ENCODE results near the gene MYRIP. TPM values are rescaled to one million over a fixed set of nuclear protein-coding genes. Genes with fewer than 3 reads are reported as not detected.

The MYRIP gene
- total RNA-seq, 1 experiment from 2014 or later, result 0.44 TPM

DNA sequence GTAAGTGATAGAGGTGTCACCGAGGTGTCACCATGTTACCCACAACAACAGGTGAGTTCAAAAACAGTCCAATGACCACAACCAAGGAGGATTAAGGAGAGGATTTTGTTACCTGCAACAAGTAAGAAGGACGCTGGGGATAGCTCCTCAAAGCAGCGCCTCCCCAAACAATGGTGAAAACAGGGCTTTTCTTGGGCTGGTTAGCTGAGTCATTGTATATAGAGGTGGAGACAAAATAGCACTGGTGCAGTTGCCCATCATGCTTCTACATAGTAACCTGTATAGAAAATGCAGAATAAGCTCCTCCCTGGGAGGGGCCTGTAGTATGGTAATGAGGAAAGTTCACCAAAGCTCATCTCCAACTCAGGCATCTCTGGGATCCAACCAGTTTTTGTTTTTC, 383.2 kb downstream of the MYRIP start:
- CTCF ChIA-PET, result interaction anchor here (1.0 to 3.3 kb wide), 8 partner anchors 11 to 130 kb away, joined by 3 to 49 read pairs (median 7); partner anchors contain the start of gene EIF1B
- Histone ChIP-seq H3K9ac (ENCODE audit: low read length) (no peak overlapping the region), H3K9me2 (ENCODE audit: insufficient read depth) (no peaks in the 10 kb centered on the region), H3K36me3 (ENCODE audit: control insufficient read depth in 1 of 2, insufficient read depth in 2 of 2, low read length in 2 of 2) (no peaks in the 10 kb centered on the region), H3K79me2 (ENCODE audit: insufficient read depth, low read length) (no peaks in the 10 kb centered on the region), H3K9me3 (ENCODE audit: control insufficient read depth in 1 of 2, insufficient read depth in 1 of 2, low read depth in 1 of 2, low read length in 2 of 2) (no peaks in the 10 kb centered on the region), H3K4me2 (ENCODE audit: low read length) (no peak overlapping the region), H3K4me3 (replicated peaks in 1 of 2; ENCODE audit: low read depth in 1 of 2, low read length in 2 of 2) (no peak overlapping the region), H4K20me1 (ENCODE audit: insufficient read depth) (no peaks in the 10 kb centered on the region), H2AFZ (ENCODE audit: low read depth, low read length, poor library complexity, severe bottlenecking) (no peak overlapping the region), H3K27ac (ENCODE audit: low read depth, low read length) (no peak overlapping the region), H3K4me1 (ENCODE audit: control insufficient read depth in 1 of 2, insufficient read depth in 2 of 2, low read length in 2 of 2) (peaks cover 0 to 5% of the 10 kb centered on the region in 2 experiments; a peak in 1 of 4 replicates), H3K27me3 (ENCODE audit: insufficient read depth, low read length) (0 out of 2 replicates have a peak, but pooled peaks cover 10% of the 10 kb centered on the region)
- intact Hi-C loops (cut with micrococcal nuclease), result loop anchor here (1.0 to 10.0 kb wide), 4 partner anchors 116 to 352 kb away; partner anchors contain the start of gene EIF1B
- peak; percentile 48; the same call in 1 of the 2 replicates for ATAC-seq
- POLR2A ChIA-PET, result interaction anchor here (2.2 kb wide), 1 partner anchor 116 kb away, joined by 9 read pairs; the partner anchor contains the start of gene EIF1B
- no peak for TF ChIP-seq ZNF274 (IDR thresholded peaks at IDR 0.05; ENCODE audit: low read depth, low read length)
- no peak for TF ChIP-seq TCF7L2 (IDR thresholded peaks at IDR 0.05; ENCODE audit: borderline replicate concordance, extremely low read depth, insufficient read depth, insufficient read length)
- TF ChIP-seq POLR2AphosphoS5 (IDR thresholded peaks at IDR 0.05; ENCODE audit: low read depth, low read length), result no peak
- RAD21 ChIA-PET (ENCODE audit: low non-redundant PET in 1 of 2, low total read pairs in 2 of 2, uncharacterized antibody in 2 of 2, unreplicated experiment in 2 of 2), result no interaction called here
- no peak for DNase-seq (ENCODE audit: low read depth, low spot score)
- BruUV-seq (replicated peaks), result no TSS peak

DNA sequence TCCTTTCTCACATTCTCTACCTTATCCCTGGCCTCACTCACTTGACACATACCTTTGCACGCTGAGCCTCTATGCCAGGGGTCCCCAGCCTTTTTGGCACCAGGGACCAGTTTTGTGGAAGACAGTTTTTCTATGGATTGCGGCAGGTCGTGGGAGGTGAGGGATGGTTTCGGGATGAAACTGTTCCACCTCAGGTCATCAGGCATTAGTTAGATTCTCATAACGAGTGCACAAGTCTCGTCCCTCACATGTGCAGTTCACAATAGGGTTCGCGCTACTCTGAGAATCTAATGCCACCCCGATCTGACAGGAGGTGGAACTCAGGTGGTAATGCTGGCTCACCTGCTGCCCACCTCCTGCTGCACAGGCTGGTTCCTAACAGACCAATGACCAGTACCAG, 387.6 kb downstream of the MYRIP start:
- no peak overlapping the region for H2AFZ ChIP-seq (ENCODE audit: low read depth, low read length, poor library complexity, severe bottlenecking)
- H3K4me2 ChIP-seq (ENCODE audit: low read length), result no peak overlapping the region
- BruUV-seq (replicated peaks), result no TSS peak
- no peak overlapping the region for H3K4me3 ChIP-seq (replicated peaks in 1 of 2; ENCODE audit: low read depth in 1 of 2, low read length in 2 of 2)
- 0 out of 2 replicates have a peak, but pooled peaks cover 15% of the 10 kb centered on the region for H3K27me3 ChIP-seq (ENCODE audit: insufficient read depth, low read length)
- intact Hi-C loops (cut with micrococcal nuclease), result loop anchor here (5.0 to 10.0 kb wide), 3 partner anchors 238 to 1685 kb away; no protein-coding TSS in a partner anchor
- H4K20me1 ChIP-seq (ENCODE audit: insufficient read depth), result no peaks in the 10 kb centered on the region
- no peaks in the 10 kb centered on the region for H3K36me3 ChIP-seq (ENCODE audit: control insufficient read depth in 1 of 2, insufficient read depth in 2 of 2, low read length in 2 of 2)
- ChIA-PET RAD21 (ENCODE audit: low non-redundant PET in 1 of 2, low total read pairs in 2 of 2, uncharacterized antibody in 2 of 2, unreplicated experiment in 2 of 2) (no interaction called here), POLR2A (no interaction called here), CTCF (no interaction called here)
- H3K9ac ChIP-seq (ENCODE audit: low read length), result no peak overlapping the region
- no peak for DNase-seq (ENCODE audit: low read depth, low spot score)
- ATAC-seq, result no peak
- H3K9me2 ChIP-seq (ENCODE audit: insufficient read depth), result no peaks in the 10 kb centered on the region
- H3K27ac ChIP-seq (ENCODE audit: low read depth, low read length), result no peak overlapping the region
- H3K4me1 ChIP-seq (ENCODE audit: control insufficient read depth in 1 of 2, insufficient read depth in 2 of 2, low read length in 2 of 2), result peaks cover 0 to 5% of the 10 kb centered on the region in 2 experiments; a peak in 1 of 4 replicates
- no peaks in the 10 kb centered on the region for H3K9me3 ChIP-seq (ENCODE audit: control insufficient read depth in 1 of 2, insufficient read depth in 1 of 2, low read depth in 1 of 2, low read length in 2 of 2)
- H3K79me2 ChIP-seq (ENCODE audit: insufficient read depth, low read length), result no peaks in the 10 kb centered on the region
- TF ChIP-seq, protein P1, sequence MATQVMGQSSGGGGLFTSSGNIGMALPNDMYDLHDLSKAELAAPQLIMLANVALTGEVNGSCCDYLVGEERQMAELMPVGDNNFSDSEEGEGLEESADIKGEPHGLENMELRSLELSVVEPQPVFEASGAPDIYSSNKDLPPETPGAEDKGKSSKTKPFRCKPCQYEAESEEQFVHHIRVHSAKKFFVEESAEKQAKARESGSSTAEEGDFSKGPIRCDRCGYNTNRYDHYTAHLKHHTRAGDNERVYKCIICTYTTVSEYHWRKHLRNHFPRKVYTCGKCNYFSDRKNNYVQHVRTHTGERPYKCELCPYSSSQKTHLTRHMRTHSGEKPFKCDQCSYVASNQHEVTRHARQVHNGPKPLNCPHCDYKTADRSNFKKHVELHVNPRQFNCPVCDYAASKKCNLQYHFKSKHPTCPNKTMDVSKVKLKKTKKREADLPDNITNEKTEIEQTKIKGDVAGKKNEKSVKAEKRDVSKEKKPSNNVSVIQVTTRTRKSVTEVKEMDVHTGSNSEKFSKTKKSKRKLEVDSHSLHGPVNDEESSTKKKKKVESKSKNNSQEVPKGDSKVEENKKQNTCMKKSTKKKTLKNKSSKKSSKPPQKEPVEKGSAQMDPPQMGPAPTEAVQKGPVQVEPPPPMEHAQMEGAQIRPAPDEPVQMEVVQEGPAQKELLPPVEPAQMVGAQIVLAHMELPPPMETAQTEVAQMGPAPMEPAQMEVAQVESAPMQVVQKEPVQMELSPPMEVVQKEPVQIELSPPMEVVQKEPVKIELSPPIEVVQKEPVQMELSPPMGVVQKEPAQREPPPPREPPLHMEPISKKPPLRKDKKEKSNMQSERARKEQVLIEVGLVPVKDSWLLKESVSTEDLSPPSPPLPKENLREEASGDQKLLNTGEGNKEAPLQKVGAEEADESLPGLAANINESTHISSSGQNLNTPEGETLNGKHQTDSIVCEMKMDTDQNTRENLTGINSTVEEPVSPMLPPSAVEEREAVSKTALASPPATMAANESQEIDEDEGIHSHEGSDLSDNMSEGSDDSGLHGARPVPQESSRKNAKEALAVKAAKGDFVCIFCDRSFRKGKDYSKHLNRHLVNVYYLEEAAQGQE (IDR thresholded peaks at IDR 0.05; ENCODE audit: low read depth), result no peak
- TF ChIP-seq, protein P2, sequence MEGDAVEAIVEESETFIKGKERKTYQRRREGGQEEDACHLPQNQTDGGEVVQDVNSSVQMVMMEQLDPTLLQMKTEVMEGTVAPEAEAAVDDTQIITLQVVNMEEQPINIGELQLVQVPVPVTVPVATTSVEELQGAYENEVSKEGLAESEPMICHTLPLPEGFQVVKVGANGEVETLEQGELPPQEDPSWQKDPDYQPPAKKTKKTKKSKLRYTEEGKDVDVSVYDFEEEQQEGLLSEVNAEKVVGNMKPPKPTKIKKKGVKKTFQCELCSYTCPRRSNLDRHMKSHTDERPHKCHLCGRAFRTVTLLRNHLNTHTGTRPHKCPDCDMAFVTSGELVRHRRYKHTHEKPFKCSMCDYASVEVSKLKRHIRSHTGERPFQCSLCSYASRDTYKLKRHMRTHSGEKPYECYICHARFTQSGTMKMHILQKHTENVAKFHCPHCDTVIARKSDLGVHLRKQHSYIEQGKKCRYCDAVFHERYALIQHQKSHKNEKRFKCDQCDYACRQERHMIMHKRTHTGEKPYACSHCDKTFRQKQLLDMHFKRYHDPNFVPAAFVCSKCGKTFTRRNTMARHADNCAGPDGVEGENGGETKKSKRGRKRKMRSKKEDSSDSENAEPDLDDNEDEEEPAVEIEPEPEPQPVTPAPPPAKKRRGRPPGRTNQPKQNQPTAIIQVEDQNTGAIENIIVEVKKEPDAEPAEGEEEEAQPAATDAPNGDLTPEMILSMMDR (IDR thresholded peaks at IDR 0.05 in 2 of 3, conservative IDR thresholded peaks at IDR 0.05 in 1 of 3; ENCODE audit: borderline replicate concordance in 1 of 3, insufficient read depth in 1 of 3, low read depth in 2 of 3, low read length in 2 of 3), result no peak
- TF ChIP-seq ELF1 (IDR thresholded peaks at IDR 0.05; ENCODE audit: borderline replicate concordance, low read depth) (no peak), ZFX (IDR thresholded peaks at IDR 0.05) (no peak), RAD21 (IDR thresholded peaks at IDR 0.05; ENCODE audit: low read depth) (no peak), SIN3A (IDR thresholded peaks at IDR 0.05; ENCODE audit: low read depth) (no peak), JUND (IDR thresholded peaks at IDR 0.05) (no peak), FOSL1 (IDR thresholded peaks at IDR 0.05; ENCODE audit: low read depth) (no peak), EGR1 (IDR thresholded peaks at IDR 0.05; ENCODE audit: low read depth) (no peak), EZH2 (IDR thresholded peaks at IDR 0.05) (no peak), CEBPB (IDR thresholded peaks at IDR 0.05; ENCODE audit: low read depth) (no peak), YY1 (IDR thresholded peaks at IDR 0.05; ENCODE audit: extremely low read depth, insufficient replicate concordance, low read depth, low read length) (no peak), POLR2AphosphoS5 (IDR thresholded peaks at IDR 0.05; ENCODE audit: low read depth, low read length) (no peak)
- TF ChIP-seq, protein P3, sequence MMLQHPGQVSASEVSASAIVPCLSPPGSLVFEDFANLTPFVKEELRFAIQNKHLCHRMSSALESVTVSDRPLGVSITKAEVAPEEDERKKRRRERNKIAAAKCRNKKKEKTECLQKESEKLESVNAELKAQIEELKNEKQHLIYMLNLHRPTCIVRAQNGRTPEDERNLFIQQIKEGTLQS (IDR thresholded peaks at IDR 0.05), result no peak

Measured in HCT116 (cell line).